Measurements from ENCODE around the gene KLHDC4. TPM values are rescaled to one million over a fixed set of nuclear protein-coding genes. Genes with fewer than 3 reads are reported as not detected.
"Not testable (repeated sequence)": the region's sequence is repeated elsewhere in the genome, so short reads cannot be mapped to it uniquely, and the experiment has no call there.

KLHDC4 gene
- 28.2 and 36.4 TPM in 2 replicates for total RNA-seq

- DNase-seq: peak; percentile 91
These were observed at the start of gene KLHDC4 for GRCh38 chr16:87765776-87766484. TSS of gene KLHDC4 (minus strand) at chr16:87765986. CDS start at chr16:87765890, 96 bp downstream.

DNA sequence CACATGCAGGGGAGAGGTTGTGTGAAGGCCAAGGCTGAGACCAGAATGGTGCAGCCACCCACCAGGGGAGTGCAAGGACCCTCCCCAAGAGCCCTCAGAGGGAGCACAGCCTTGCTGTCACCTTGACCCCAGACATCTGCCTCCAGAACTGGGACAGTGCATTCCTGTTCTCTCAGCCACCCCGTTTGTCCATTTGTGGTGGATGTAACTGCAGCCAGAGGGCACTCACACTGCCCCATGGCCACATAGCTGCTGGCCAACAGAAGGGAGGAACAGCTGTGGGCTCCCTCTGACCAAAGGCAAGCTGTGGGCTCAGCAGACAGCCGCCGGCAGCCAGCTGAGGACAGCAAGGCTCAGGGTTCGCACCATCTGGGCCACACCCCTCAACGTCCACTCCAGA is 49.8 kb upstream of the KLHDC4 start:
- no peak for DNase-seq

DNA sequence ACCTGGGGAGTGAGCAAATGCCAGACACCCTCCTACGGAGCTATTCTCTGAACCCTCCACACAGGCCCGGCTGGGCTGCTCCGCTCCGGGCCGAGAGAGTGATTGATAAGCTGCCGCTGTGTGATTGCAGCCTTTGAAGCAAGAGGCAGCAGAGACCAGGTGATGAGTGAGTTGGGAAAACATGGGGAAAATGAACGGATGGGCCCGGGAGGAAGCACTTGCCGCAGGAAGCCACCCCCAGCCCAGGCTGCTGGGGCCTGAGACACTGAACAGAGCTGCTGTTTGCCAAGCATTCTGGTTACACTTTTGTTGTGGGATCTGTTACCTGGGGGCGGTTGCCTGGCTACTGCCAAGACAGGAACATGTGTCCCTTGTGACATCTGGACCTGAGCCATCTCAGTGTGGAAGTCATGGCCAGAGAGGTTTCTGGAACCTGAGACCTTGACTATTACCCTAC is 46.4 kb upstream of the KLHDC4 start:
- DNase-seq: peak; percentile 10

GRCh38 chr16:87811454-87811853 is 45.7 kb upstream of the KLHDC4 start:
- DNase-seq: not testable (repeated sequence)

DNA sequence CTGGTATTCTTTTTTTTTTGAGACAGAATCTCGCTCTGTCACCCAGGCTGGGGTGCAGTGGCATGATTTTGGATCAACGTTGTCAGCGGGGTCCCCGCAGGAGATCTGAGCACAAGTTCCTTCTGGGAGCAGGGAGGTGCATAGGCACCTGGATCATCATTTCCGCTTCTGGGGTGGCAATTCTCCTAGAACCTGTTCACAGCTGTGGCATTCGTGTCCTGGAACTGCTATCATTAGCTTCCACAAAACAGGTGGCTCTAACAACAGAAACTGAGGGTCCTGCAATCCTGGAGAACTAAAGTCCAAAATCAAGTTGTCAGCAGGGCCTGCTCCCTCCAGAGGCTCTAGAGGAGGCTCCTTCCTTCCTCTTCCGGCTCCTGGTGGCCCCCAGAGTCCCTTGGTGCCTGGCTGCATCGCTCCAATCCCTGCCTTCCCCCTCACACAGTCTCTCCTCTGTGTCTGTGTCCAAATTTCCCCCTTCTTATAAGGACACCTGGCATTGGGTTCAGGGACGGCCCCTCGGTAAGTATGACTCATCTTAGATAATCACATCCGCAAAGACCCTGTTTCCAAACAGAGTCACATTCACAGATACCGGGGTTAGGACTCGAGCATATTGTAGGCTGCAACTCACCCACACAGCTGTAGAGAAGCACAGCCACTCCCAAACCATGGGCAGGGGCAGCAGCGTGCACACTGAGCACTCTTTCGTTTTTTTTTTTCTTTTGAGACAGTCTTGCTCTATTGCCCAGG is 43.5 kb upstream of the KLHDC4 start:
- peak; percentile 52 for DNase-seq

- no peak for DNase-seq
These were observed 42.3 kb upstream of the KLHDC4 start for GRCh38 chr16:87808108-87808507.

- peak; percentile 79 for DNase-seq
These were observed 41.1 kb upstream of the KLHDC4 start for GRCh38 chr16:87806641-87807546.

DNA sequence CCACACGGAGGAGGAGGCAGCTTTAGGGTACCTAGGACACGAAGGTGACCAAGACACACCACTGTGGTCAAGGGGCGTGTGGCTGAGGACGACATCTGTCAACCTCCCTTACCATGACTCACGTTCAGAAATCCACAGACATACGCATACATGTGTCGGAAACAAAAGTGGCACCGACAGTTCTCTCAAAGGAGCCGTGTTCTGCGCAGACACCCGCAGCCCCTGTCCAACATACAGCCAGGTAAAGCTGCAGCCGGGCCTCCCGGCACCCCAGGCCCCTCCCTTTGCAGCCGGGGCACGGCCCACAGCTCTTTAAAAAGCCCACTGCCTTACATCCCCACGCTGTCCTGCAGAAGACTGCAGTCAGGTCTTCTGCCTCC is 40.5 kb upstream of the KLHDC4 start:
- DNase-seq: no peak

GRCh38 chr16:87803385-87803784 is 37.6 kb upstream of the KLHDC4 start:
- DNase-seq: no peak

- no peak for DNase-seq
These were observed 36.9 kb upstream of the KLHDC4 start for GRCh38 chr16:87802670-87803069.

- peak; percentile 22 for DNase-seq
These were observed 36.0 kb upstream of the KLHDC4 start for GRCh38 chr16:87801679-87802259.

DNA sequence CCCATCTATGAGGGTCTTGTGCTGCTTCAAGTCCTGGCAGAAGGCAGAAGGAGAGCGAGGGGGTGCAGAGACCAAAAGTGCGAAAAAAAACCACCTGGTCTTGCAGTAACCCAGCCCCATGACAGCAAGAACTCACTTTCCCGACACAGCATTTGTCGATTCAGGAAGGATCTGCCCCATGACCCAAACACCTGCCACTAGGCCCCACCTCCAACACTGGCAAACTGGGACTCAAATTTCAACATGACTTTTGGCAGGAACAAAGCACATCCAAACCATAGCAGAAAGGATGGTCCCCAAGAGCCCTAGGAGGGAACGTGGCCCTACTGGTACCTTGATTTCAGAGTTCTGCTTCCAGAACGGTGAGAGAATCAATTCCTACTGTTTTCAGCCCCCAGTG is 34.7 kb upstream of the KLHDC4 start:
- DNase-seq: no peak

DNA sequence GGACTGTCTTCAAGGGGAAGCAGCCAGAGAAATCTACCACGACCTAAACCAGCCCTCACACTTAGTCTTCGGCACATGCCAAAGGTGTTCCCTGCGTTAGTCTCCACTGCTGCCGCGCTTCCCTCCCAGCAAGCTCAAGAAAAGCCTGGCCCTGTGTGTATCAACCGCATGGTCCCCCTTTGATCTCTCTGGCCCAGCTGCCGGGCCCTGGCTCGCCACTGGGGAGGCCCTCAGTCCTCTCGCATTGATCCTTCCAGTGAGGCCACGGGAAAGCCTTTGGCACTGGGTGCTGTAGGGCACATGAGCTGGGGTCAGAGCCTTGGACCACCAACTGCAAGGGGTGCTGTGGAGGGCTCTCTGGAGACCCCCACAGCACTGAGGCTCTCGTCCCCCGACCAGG is 29.6 kb upstream of the KLHDC4 start:
- DNase-seq: no peak

GRCh38 chr16:87794485-87795078 is 28.8 kb upstream of the KLHDC4 start:
- DNase-seq: no peak

- no peak for DNase-seq
These were observed 26.4 kb upstream of the KLHDC4 start for GRCh38 chr16:87792205-87792565.

DNA sequence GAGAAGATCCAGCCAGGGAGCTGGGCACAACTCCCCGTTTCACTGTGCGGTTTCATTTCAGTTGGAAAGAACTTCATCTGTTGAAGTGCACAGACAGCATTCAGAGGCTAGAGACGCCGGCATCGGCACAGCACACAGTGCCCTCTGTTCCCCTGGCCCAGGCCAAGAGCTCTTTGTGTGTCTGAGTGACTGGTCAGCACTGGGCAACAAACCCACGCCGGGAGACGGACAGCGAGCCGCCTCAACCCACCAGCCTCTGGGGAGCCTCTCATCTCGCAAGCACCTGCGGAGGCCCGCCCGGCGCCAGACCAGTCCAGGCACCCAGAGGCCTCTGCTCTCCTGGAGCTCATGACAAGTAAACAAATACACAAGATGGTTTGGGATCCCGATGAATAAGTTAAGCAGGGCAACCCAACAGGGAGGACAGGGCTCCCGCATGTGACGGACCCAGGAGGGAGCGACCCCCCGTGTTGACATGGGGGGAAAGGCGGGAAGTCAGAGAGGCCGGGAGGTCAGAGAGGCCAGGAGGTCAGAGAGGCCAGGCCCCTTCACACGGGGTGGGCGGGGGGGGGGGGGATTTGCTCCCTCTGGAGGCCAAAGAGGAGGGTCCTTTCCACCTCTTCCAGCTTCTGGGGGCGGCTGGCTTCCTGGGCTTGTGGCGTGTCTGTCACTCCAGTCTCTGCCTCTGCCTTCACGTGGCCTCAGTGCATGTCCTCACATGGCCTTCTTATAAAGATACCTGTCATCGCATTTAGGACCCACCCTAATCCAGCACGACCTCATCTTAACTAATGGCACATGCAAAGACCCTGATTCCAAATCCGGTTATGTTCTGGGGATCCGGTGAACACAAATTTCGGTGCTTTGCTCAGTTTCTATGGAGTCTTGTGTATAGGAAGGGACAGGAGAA is 25.8 kb upstream of the KLHDC4 start:
- DNase-seq: no peak

DNA sequence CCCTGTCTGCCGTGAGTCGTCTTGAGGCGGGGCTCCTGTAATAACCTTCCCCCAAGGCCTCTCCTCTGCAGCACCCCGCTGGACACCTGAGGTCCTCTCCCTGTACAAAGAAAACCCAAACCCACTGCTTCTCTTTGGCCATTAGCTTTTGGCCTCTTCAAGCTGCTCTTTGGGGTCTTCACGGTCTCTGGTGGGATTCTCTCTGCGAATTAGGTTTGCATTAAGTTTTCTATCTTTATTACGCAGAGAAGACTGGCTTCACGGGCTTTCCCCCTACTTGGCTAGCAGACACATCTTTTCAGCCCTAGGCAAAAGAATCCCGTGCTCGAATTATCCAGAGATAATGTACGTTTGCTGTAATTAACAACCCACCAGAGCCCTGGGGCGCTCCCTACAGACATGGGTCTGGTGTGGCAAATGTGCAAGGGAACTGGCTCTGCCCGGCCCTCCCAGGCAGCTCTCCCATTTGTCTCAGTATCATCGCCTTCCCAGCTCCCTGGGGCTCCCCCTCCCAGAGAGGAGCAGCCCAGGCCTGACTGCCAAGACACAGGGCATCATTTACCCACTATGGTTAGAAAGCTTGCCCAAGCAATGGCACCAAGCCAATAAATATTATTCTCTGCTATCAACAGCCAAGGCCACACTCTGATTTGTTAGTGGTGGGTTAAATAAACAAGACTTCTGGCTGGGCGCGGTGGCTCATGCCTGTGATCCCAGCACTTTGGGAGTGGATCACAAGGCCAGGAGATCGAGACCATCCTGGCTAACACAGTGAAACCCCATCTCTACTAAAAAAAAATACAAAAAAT is 24.7 kb upstream of the KLHDC4 start:
- no peak for DNase-seq

DNA sequence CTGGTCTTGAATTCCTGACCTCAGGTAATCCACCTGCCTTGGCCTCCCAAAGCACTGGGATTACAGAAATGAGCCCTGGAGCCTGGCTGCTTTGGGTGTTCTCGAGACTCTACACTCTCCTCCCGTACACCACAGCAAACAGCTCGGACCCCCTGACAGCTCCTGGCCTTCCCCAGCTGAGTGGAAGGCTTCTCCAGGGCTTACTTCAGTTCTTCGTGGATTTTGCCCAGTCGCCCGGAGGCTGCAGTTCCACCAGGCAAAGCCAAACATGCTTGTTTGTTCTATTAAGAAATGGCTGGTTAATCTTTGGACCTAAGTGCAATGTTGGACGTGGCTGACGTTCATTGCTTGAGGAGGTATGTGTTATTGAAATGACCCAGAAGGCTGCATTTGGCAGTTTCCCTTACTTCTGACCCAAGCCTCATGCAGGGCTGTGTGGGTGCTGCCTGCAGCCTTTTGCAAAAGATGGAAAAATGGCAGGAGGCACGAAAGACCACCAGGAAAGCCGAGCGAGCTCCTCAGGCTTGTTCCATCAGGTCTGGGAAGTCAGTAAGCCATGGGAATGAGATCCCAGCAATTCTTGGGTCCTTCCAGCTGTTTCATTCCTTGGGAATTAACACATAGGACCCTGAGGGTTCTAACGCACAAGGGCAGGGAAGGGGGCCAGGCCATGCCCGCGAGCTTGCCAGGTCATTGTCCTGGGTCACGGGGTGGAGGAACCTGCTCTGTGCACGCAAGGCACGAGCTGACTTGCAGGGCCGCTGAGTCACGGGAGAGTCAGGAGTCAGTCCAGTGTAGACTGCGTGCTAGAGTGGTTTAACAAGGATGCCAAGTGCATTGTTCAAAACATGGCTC is 23.9 kb upstream of the KLHDC4 start:
- no peak for DNase-seq

DNA sequence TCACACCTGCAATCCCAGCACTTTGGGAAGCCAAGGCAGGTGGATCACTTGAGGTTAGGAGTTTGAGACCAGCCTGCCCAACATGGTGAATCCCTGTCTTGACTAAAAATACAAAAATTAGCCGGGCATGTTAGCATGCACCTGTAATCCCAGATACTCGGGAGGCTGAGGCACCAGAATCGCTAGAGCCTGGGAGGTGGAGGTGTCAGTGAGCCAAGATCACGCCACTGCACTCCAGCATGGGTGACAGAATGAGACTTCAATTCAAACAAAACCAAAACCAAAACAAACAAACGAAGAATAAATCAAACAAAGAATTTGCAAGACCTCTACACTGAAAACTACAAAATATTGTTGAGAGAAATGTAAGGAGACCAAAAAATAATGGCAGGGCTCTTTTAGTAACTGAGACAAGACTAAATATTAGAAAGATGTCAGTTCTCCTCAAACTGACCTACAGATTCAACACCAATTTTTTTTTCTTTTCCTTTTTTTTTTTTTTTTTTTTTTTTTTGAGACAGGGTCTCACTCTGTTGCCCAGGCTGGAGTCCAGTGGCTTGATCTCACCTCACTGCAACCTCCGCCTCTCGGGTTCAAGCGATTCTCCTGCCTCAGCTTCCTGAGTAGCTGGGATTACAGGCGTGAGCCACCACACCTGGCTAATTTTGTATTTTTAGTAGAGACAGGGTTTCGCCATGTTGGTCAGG is 23.1 kb upstream of the KLHDC4 start:
- DNase-seq: not testable (repeated sequence)

Measured in dermis blood vessel endothelial cell (primary cell).